Urinary bladder (tissue), 4 donors: Measurements from ENCODE around the gene HS6ST2. TPM values are rescaled to one million over a fixed set of nuclear protein-coding genes. Genes with fewer than 3 reads are reported as not detected.

Experiments used
- DNase-seq: peaks from one replicate; pipeline ENCODE4 v3.0.0-alpha.2; 2015; ENCODE audit errors: extremely low spot score
- H3K27ac ChIP-seq: one replicate; pipeline ENCODE4 v1.5.1; 2013; ENCODE audit warnings: low read depth, mild to moderate bottlenecking, moderate library complexity
- H3K36me3 ChIP-seq: one replicate; pipeline ENCODE4 v1.6.1; 2013; ENCODE audit warnings: mild to moderate bottlenecking, moderate library complexity; ENCODE audit not compliant: insufficient read depth
- H3K4me1 ChIP-seq: one replicate; pipeline ENCODE4 v1.6.1; 2013; ENCODE audit warnings: mild to moderate bottlenecking, moderate library complexity; ENCODE audit not compliant: insufficient read depth
- H3K4me3 ChIP-seq: one replicate; pipeline ENCODE4 v1.5.1; 2013; ENCODE audit warnings: low read depth, low read length
- WGBS: extraction: QIAGEN DNeasy Blood & Tissue Kit; methylation state at CpG from one replicate; pipeline ENCODE4 v1.1.7; 2013; 5-methylcytosine and 5-hydroxymethylcytosine counted together
- polyA plus RNA-seq: library from polyadenylated mRNA; stranded (reverse); fragments of 200-250 nt; gene quantifications from one replicate; pipeline ENCODE4 v1.2.3, GENCODE V29; 2013
- total RNA-seq: library from RNA; depleted of rRNA; stranded (reverse); fragments of >200 nt; gene quantifications from one replicate; pipeline ENCODE4 v1.2.3, GENCODE V29; 2014
- donor health status: healthy with polysubstance abuse.
- donor health status: healthy.

Gene HS6ST2
- total and polyA plus RNA-seq, 2 donors, result 3.2 to 8.6 TPM

DNA sequence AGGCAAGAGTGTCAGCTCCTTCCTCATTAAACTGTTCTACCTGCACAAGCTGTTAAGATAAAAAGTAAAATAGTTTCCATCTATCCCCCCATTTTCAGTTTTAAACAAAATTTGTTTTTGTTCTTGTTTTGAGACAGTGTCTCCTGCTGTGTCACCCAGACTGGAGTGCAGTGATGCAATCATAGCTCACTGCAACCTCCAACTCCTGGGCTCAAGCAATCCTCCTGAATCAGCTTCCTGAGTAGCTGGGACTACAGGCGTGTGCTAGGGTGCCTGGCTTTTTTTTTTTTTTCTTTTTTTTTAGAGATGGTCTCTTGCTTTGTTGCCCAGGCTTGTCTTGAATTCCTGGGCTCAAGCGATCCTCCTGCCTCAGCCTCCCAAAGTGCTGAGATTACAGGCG is 105.4 kb downstream of the HS6ST2 start:
- Histone ChIP-seq H3K36me3 (no peaks in the 10 kb centered on the region), H3K27ac (no peak overlapping the region), H3K4me1 (no peaks in the 10 kb centered on the region), H3K4me3 (no peak overlapping the region)
- DNase-seq, result no peak
- 90% methylated on average over 3 of the region's 3 CpGs for WGBS

DNA sequence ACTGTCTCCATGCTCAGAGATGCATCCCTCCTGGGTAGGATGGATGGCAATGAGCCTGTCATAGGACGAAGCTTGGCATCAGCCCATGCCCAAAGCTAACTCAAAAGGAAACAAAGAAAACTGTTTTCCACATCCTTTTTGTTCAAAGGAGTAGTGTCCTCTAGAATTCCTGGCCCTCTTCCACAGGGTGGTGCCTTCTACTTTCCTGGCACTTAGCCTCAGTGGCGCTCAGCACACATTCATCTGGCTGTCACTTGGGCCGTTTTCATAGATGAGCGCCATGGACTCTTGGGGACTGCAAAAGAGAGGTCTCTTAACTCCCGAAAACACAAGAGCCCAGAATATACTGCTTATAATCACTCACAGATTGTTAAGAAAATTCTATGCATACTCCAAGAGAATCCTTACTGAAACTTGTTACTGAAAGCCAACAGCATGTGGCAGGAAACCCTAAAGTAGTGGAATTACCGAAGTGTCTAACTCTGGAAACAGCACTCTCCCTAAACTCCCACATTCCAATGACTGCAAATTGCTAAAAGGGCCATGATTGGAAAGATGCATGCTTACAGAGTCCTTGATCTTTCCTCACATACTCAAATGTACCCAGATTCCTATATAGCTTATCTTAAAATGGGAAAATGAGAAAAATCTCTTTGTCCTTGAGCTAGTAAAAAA is 110.0 kb downstream of the HS6ST2 start:
- WGBS, result 53% methylated on average over 6 of the region's 6 CpGs

DNA sequence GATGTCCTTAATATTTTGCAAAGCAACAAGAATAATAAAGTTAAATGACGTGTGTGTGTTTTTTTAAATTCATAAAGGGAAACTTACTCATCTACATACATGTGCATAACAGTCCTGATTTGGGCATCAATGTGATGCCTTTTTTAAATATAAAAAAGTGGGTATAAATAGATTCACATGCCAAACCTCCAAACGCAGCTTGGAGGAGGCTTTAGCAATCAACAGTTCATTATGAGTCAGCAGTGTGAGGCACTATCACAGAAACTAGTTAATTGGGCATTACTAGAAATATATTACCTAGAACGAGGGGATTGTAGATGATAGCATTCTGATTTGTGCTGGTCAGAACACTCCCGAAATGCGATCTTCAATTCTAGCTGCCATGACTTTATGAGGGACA is 115.1 kb downstream of the HS6ST2 start:
- no peaks in the 10 kb centered on the region for H3K36me3 ChIP-seq
- no peak overlapping the region for H3K4me3 ChIP-seq
- H3K4me1 ChIP-seq, result no peaks in the 10 kb centered on the region
- no peak for DNase-seq
- H3K27ac ChIP-seq, result no peak overlapping the region
- 51% methylated on average over 5 of the region's 5 CpGs for WGBS

More for the DNA sequence above, 110.0 kb downstream of the HS6ST2 start:
- H3K4me3 ChIP-seq, result no peak overlapping the region
- no peaks in the 10 kb centered on the region for H3K4me1 ChIP-seq
- no peak overlapping the region for H3K27ac ChIP-seq
- DNase-seq, result no peak
- H3K36me3 ChIP-seq, result no peaks in the 10 kb centered on the region

- Histone ChIP-seq H3K36me3 (no peaks in the 10 kb centered on the region), H3K27ac (no peak overlapping the region), H3K4me3 (no peak overlapping the region), H3K4me1 (no peaks in the 10 kb centered on the region)
- WGBS, result 53% methylated on average over 4 of the region's 4 CpGs
- no peak for DNase-seq
These were observed 115.8 kb downstream of the HS6ST2 start for GRCh38 chrX:132842460-132843238.

DNA sequence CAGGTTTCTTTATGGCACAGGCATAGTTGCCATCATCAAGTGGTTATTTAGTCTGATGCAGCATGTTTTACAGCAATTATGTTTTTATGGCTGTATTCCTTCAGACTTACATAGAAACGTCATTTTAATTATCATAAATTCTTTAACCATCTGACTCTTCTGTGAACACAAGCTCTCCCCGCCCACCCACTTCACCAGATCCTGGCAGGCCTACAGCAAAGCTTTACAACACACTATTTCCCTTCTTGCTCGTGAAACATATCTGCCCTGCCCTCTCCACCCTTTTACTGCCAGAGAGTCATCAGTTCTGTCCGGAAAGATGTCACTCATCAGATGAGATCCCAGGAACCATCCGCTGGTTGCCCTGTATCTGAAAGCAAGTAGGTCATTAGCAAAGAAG is 120.5 kb downstream of the HS6ST2 start:
- Histone ChIP-seq H3K4me3 (no peak overlapping the region), H3K36me3 (no peaks in the 10 kb centered on the region), H3K4me1 (no peaks in the 10 kb centered on the region), H3K27ac (no peak overlapping the region)
- DNase-seq, result no peak
- WGBS, result 59% methylated on average over 5 of the region's 5 CpGs

DNA sequence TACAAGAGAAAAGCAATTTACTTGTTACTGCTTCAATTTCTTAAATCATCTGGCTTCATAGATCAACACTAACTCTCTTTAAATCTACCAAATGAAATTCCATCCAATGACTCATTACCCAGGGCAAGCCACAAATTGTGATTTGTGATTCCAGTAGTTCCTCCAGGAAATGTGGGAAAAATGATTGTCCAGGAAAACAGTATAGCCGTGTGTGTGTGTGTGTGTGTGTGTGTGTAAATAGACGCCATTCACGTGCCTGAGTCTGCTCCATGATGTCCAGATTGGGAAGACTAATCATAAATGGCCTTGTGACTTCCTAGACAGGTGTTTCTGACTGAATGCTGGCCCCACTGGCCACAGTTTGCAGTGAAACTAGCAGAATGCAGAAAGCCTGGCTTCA is 121.3 kb downstream of the HS6ST2 start:
- Histone ChIP-seq H3K4me1 (no peaks in the 10 kb centered on the region), H3K4me3 (no peak overlapping the region), H3K27ac (no peak overlapping the region), H3K36me3 (no peaks in the 10 kb centered on the region)
- DNase-seq, result no peak
- WGBS, result 47% methylated on average over 3 of the region's 3 CpGs

- no peak for DNase-seq
- Histone ChIP-seq H3K4me3 (no peak overlapping the region), H3K36me3 (no peaks in the 10 kb centered on the region), H3K4me1 (no peaks in the 10 kb centered on the region), H3K27ac (no peak overlapping the region)
These were observed 122.0 kb downstream of the HS6ST2 start for GRCh38 chrX:132836471-132836870.

DNA sequence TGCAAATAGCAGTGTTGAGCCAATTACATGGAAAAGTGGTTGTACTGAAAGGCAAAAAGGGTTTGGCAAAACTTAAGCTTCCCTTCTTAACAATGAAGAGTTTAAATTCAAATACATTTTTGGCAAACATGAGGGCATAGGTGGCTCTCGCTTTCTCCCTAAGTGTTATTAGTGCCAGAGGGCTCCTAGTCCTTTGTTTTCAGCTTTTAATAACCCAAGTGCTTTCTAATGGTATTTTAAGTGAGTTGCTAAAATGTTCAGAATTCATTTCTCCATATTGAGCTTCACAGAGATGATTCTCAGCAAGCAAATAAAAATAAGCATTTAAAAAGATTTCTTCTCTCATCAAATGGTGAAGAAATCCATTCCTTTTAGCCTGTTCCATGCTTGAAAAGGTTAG is 123.7 kb downstream of the HS6ST2 start:
- WGBS, result 94% methylated on average over 1 of the region's 1 CpG

DNA sequence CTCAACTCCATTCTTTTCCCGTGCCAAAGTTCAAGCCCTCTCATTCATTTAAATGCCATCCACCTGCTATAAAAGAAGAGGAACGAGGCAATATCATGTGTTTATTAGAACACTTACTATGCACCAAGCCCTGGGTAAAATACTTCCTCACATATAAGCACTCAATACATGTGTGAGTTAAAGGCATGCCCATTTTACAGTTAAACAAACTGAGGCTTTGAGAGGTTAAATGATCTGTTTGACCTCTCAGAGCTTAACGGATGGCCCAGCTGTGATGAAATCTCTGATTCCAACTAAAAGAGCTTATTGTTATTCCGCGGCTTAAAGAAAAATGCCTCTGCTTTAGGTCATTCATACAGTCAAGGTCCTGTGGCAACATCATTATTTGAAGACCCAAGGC is 124.3 kb downstream of the HS6ST2 start:
- H3K27ac ChIP-seq, result no peak overlapping the region
- WGBS, result 91% methylated on average over 5 of the region's 5 CpGs
- DNase-seq, result no peak

More for the DNA sequence above, 123.7 kb downstream of the HS6ST2 start:
- DNase-seq, result no peak
- Histone ChIP-seq H3K27ac (no peak overlapping the region), H3K4me1 (no peaks in the 10 kb centered on the region), H3K36me3 (no peaks in the 10 kb centered on the region), H3K4me3 (no peak overlapping the region)

GRCh38 chrX:132833373-132833772 is 125.1 kb downstream of the HS6ST2 start:
- Histone ChIP-seq H3K36me3 (no peaks in the 10 kb centered on the region), H3K4me1 (no peaks in the 10 kb centered on the region), H3K4me3 (no peak overlapping the region), H3K27ac (no peak overlapping the region)
- no peak for DNase-seq
- 75% methylated on average over 2 of the region's 2 CpGs for WGBS

More for the DNA sequence above, 124.3 kb downstream of the HS6ST2 start:
- H3K36me3 ChIP-seq, result no peaks in the 10 kb centered on the region
- no peaks in the 10 kb centered on the region for H3K4me1 ChIP-seq
- no peak overlapping the region for H3K4me3 ChIP-seq

GRCh38 chrX:132831336-132831973 is 127.0 kb downstream of the HS6ST2 start:
- Histone ChIP-seq H3K4me1 (no peaks in the 10 kb centered on the region), H3K27ac (no peak overlapping the region), H3K36me3 (no peaks in the 10 kb centered on the region), H3K4me3 (no peak overlapping the region)
- peak; percentile 32 for DNase-seq
- 55% methylated on average over 8 of the region's 8 CpGs for WGBS

DNA sequence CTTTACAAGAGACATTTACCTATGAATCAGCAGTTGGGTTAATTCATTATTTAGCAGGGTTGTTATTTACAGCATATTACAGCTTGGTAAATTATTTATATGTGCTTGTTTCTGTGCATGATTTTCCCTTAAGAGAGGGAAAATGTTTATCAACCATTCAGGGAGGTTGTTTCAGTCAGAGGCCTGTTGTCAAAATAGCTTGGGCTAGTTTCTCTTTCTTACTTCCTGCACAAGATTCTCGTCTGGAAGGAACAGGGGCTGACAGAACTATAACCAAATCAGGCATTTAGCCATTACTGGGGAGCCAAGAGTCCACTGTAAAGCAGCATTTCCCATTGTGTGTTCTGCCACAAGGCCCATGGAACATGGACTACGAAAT is 135.8 kb downstream of the HS6ST2 start:
- Histone ChIP-seq H3K36me3 (no peaks in the 10 kb centered on the region), H3K27ac (peak overlapping the region; percentile 45), H3K4me1 (no peaks in the 10 kb centered on the region), H3K4me3 (no peak overlapping the region)
- no peak for DNase-seq
- WGBS, result 53% methylated on average over 2 of the region's 2 CpGs

- Histone ChIP-seq H3K36me3 (no peaks in the 10 kb centered on the region), H3K4me3 (no peak overlapping the region), H3K4me1 (no peaks in the 10 kb centered on the region), H3K27ac (no peak overlapping the region)
- 86% methylated on average over 3 of the region's 3 CpGs for WGBS
- no peak for DNase-seq
These were observed 136.3 kb downstream of the HS6ST2 start for GRCh38 chrX:132821974-132822633.
